HG03342 (cell line): ENCODE measurements around the gene SNPH.
"Not testable (repeated sequence)": the region's sequence is repeated elsewhere in the genome, so short reads cannot be mapped to it uniquely, and the experiment has no call there.

Experiments used
- ATAC-seq: cut with Tn5 transposase; IDR thresholded peaks from one replicate; pipeline ENCODE4 v1.9.1; 2021; ENCODE audit warnings: mild to moderate bottlenecking, moderate library complexity; ENCODE audit not compliant: unreplicated experiment

SNPH gene

GRCh38 chr20:1266167-1266973 is at the start of gene SNPH:
SNPH (plus strand) TSS chr20:1266294; CDS start chr20:1296240, 29,946 bp downstream.
- ATAC-seq = no peak

- ATAC-seq = not testable (repeated sequence)
Observed at GRCh38 chr20:1216527-1217427, 49.3 kb upstream of the SNPH start.

GRCh38 chr20:1222750-1223149 is 43.3 kb upstream of the SNPH start:
- not testable (repeated sequence) for ATAC-seq

GRCh38 chr20:1224205-1224890 is 41.7 kb upstream of the SNPH start:
- ATAC-seq = no peak

- no peak for ATAC-seq
Observed at GRCh38 chr20:1225263-1225782, 40.8 kb upstream of the SNPH start.

- ATAC-seq = no peak
Observed at GRCh38 chr20:1225783-1226654, 40.1 kb upstream of the SNPH start, which contains the start of gene RAD21L1. RAD21L1 (plus strand) TSS chr20:1226044; CDS start chr20:1228454, 2,410 bp downstream.

GRCh38 chr20:1229541-1229940 is 36.6 kb upstream of the SNPH start:
- no peak for ATAC-seq

GRCh38 chr20:1232286-1233111 is 33.6 kb upstream of the SNPH start:
- ATAC-seq = no peak

- no peak for ATAC-seq
Observed at GRCh38 chr20:1240549-1240948, 25.5 kb upstream of the SNPH start.

GRCh38 chr20:1241456-1241855 is 24.6 kb upstream of the SNPH start:
- no peak for ATAC-seq

- ATAC-seq = no peak
Observed at GRCh38 chr20:1242099-1242498, 24.0 kb upstream of the SNPH start.

GRCh38 chr20:1242530-1242929 is 23.6 kb upstream of the SNPH start:
- no peak for ATAC-seq

GRCh38 chr20:1245578-1245977 is 20.5 kb upstream of the SNPH start:
- no peak for ATAC-seq

GRCh38 chr20:1247689-1248088 is 18.4 kb upstream of the SNPH start:
- no peak for ATAC-seq

GRCh38 chr20:1250282-1250681 is 15.8 kb upstream of the SNPH start:
- ATAC-seq = not testable (repeated sequence)

- no peak for ATAC-seq
Observed at GRCh38 chr20:1252416-1252815, 13.7 kb upstream of the SNPH start.

GRCh38 chr20:1254254-1254653 is 11.8 kb upstream of the SNPH start:
- ATAC-seq = no peak

- no peak for ATAC-seq
Observed at GRCh38 chr20:1255675-1256074, 10.4 kb upstream of the SNPH start.

- ATAC-seq = no peak
Observed at GRCh38 chr20:1263853-1264252, 2.2 kb upstream of the SNPH start.
